SU-DHL-6 (cell line): Measurements from ENCODE around the gene TRMT5.

Experiments
- EZH2phosphoT487 ChIP-seq: fragments of 200-600 bp; sonication (generic), shearing (Covaris generic); conservative IDR thresholded peaks from 2 replicates; pipeline ENCODE4 v1.6.1; 2018; ENCODE audit warnings: mild to moderate bottlenecking, antibody characterized with exemption, low read length, moderate library complexity, mixed read lengths
- TF ChIP-seq, protein P1 (sequence below): fragments of 200-600 bp; sonication (generic); IDR thresholded peaks from one replicate; pipeline ENCODE4 v1.5.1; 2017; ENCODE audit warnings: antibody characterized with exemption, mild to moderate bottlenecking, low read length, moderate library complexity; ENCODE audit not compliant: insufficient read depth, poor library complexity, severe bottlenecking

DNA sequence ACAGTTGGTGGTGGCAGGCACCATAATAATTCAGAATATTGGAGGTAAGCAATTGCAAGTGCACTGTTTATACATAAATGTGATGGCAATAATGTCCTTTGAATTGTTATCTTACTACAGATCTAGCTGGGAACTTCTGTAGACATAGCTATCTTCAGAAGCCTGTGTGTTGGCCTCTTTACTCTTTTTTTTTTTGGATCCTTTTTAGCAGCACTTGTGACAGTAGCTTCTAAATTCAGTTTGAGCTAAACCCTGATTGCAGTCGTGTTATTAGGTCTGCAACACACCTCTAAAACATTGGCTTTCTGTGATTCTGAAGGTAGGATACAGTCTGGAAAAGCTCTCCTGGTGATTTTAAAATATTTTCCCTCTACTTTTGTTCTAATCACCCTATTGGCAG, 38.7 kb upstream of the TRMT5 start:
- TF ChIP-seq, protein P1, sequence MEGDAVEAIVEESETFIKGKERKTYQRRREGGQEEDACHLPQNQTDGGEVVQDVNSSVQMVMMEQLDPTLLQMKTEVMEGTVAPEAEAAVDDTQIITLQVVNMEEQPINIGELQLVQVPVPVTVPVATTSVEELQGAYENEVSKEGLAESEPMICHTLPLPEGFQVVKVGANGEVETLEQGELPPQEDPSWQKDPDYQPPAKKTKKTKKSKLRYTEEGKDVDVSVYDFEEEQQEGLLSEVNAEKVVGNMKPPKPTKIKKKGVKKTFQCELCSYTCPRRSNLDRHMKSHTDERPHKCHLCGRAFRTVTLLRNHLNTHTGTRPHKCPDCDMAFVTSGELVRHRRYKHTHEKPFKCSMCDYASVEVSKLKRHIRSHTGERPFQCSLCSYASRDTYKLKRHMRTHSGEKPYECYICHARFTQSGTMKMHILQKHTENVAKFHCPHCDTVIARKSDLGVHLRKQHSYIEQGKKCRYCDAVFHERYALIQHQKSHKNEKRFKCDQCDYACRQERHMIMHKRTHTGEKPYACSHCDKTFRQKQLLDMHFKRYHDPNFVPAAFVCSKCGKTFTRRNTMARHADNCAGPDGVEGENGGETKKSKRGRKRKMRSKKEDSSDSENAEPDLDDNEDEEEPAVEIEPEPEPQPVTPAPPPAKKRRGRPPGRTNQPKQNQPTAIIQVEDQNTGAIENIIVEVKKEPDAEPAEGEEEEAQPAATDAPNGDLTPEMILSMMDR, result no peak
- no peak for TF ChIP-seq EZH2phosphoT487
